GM21515 (cell line): ENCODE measurements around the gene TPRG1.
"Not testable (repeated sequence)": the region's sequence is repeated elsewhere in the genome, so short reads cannot be mapped to it uniquely, and the experiment has no call there.

Source experiments
- ATAC-seq: cut with Tn5 transposase; IDR thresholded peaks from one replicate; pipeline ENCODE4 v1.9.1; 2021; ENCODE audit not compliant: unreplicated experiment

Gene TPRG1

GRCh38 chr3:189307963-189308362 lies 136.2 kb downstream of the TPRG1 start:
- no peak for ATAC-seq

- ATAC-seq = no peak
These were observed 136.8 kb downstream of the TPRG1 start for GRCh38 chr3:189308608-189309007.

GRCh38 chr3:189309400-189309975 lies 137.7 kb downstream of the TPRG1 start:
- no peak for ATAC-seq

- ATAC-seq = no peak
These were observed 139.8 kb downstream of the TPRG1 start for GRCh38 chr3:189311521-189311920.

GRCh38 chr3:189312866-189313265 lies 141.1 kb downstream of the TPRG1 start:
- no peak for ATAC-seq

GRCh38 chr3:189316296-189317019 lies 144.7 kb downstream of the TPRG1 start:
- no peak for ATAC-seq

GRCh38 chr3:189317911-189318310 lies 146.1 kb downstream of the TPRG1 start:
- no peak for ATAC-seq

GRCh38 chr3:189320511-189320910 lies 148.7 kb downstream of the TPRG1 start:
- no peak for ATAC-seq

GRCh38 chr3:189322339-189322738 lies 150.6 kb downstream of the TPRG1 start:
- ATAC-seq = no peak

- ATAC-seq = peak; percentile 99
These were observed 152.9 kb downstream of the TPRG1 start for GRCh38 chr3:189324538-189325138.

GRCh38 chr3:189325454-189325853 lies 153.7 kb downstream of the TPRG1 start:
- ATAC-seq = no peak

GRCh38 chr3:189329630-189330029 lies 157.9 kb downstream of the TPRG1 start:
- not testable (repeated sequence) for ATAC-seq

- ATAC-seq = no peak
These were observed 158.3 kb downstream of the TPRG1 start for GRCh38 chr3:189330066-189330465.

GRCh38 chr3:189331002-189331418 lies 159.2 kb downstream of the TPRG1 start:
- no peak for ATAC-seq

GRCh38 chr3:189334064-189334920 lies 162.5 kb downstream of the TPRG1 start:
- no peak for ATAC-seq

- no peak for ATAC-seq
These were observed 165.9 kb downstream of the TPRG1 start for GRCh38 chr3:189337673-189338091.

GRCh38 chr3:189338366-189338765 lies 166.6 kb downstream of the TPRG1 start:
- ATAC-seq = no peak

GRCh38 chr3:189339996-189340395 lies 168.2 kb downstream of the TPRG1 start:
- ATAC-seq = no peak

GRCh38 chr3:189340680-189341460 lies 169.1 kb downstream of the TPRG1 start:
- no peak for ATAC-seq

- no peak for ATAC-seq
These were observed 171.0 kb downstream of the TPRG1 start for GRCh38 chr3:189342811-189343210.

GRCh38 chr3:189344996-189345395 lies 173.2 kb downstream of the TPRG1 start:
- no peak for ATAC-seq
